ENCODE results near the gene PRRC2B.

PRRC2B gene

DNA sequence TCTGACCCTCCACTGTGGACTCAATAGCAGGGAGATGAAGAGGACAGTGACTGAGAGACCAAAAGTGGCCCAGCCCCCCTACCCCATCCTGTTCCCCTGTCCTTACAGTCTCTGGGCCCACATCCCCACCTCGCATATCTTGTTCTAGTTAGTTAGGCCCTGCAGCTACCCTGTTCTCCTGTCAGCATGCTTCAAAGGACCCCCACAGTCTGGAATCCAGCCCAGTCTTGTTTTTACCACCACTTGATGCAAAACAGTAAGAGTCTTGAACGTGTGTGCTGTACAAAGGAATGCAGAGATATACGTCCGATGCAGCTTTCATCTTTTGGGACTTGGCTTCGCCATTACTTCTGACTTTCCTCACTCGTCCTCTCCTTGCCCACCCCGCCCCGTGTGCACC is 96.6 kb downstream of the PRRC2B start:
- no peaks in the 10 kb centered on the region for H3K27me3 ChIP-seq (ENCODE audit: control insufficient read depth in 5 of 5, insufficient read depth in 4 of 5, low read length in 5 of 5)
- peaks cover 0 to 1% (median 0%) of the 10 kb centered on the region in 5 donors for H3K4me1 ChIP-seq (ENCODE audit: control insufficient read depth in 5 of 5, insufficient read depth in 5 of 5, low read length in 5 of 5)
- no peak overlapping the region for H3K4me3 ChIP-seq (ENCODE audit: low read depth in 1 of 5, low read length in 5 of 5)
- peaks cover 0 to 100% (median 99%) of the 10 kb centered on the region in 5 donors for H3K36me3 ChIP-seq (ENCODE audit: control insufficient read depth in 5 of 5, insufficient read depth in 5 of 5, low read length in 5 of 5)
- H3K27ac ChIP-seq (ENCODE audit: low read depth, low read length) = no peak overlapping the region
- H3K9me3 ChIP-seq (ENCODE audit: control insufficient read depth in 5 of 5, low read length in 5 of 5) = no peaks in the 10 kb centered on the region
- no peak overlapping the region for H3K9ac ChIP-seq (ENCODE audit: low read length in 5 of 5)

DNA sequence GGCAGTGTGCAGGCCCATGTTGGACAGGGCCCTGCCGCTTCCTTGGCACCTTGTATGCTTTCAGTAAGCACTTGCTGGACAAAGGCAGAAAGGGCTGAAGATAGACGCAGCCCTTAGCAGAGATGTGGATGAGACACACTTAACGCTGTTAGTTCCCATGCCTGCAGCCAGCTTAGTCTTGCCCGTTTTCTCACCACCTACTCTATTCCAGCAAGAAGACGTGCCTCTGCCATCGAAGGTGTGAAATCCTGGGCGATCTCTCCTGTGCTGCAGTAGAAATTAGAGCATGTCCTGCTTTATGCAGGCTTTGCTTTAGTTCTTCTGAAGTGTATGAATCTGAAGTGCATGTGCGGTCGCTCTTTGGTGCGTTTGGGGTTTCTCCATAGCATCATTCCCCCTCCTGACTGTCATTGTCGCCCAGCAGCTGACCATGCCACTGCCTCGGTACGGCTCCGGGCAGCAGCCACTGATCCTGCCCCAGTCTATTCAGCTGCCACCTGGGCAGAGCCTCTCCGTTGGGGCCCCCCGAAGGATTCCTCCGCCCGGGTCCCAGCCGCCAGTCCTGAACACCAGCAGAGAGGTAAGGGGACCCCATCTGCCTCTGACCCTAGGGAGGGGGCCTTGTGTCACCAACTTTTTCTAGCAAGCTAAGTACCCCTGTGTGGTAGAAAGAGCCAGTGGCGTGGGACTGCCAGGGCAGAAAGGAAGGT is 97.3 kb downstream of the PRRC2B start:
- Histone ChIP-seq H3K36me3 (ENCODE audit: control insufficient read depth in 5 of 5, insufficient read depth in 5 of 5, low read length in 5 of 5) (peaks cover 0 to 100% (median 99%) of the 10 kb centered on the region in 5 donors), H3K4me3 (ENCODE audit: low read depth in 1 of 5, low read length in 5 of 5) (no peak overlapping the region), H3K27me3 (ENCODE audit: control insufficient read depth in 5 of 5, insufficient read depth in 4 of 5, low read length in 5 of 5) (no peaks in the 10 kb centered on the region), H3K27ac (ENCODE audit: low read depth, low read length) (no peak overlapping the region), H3K9me3 (ENCODE audit: control insufficient read depth in 5 of 5, low read length in 5 of 5) (no peaks in the 10 kb centered on the region), H3K4me1 (ENCODE audit: control insufficient read depth in 5 of 5, insufficient read depth in 5 of 5, low read length in 5 of 5) (peaks cover 0 to 2% (median 0%) of the 10 kb centered on the region in 5 donors), H3K9ac (ENCODE audit: low read length in 5 of 5) (no peak overlapping the region)

DNA sequence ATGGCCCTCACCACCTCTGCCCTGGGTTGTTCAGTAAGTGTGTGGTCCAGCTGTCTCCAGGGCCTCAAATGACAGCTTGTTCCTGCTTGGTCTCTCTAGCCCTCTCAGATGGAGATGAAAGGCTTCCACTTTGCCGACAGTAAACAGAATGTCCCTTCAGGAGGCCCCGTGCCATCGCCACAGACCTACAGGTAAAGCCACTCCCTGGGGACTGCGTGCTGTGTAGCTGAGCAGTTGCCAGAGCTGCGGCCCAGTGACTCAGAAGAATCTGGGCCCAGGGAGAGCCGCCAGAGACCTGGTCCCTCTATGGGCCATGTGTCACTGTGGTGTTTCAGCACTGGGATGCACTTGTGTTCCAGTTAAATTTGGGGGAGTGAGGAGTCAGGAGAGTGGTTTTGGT is 98.2 kb downstream of the PRRC2B start:
- no peak overlapping the region for H3K4me3 ChIP-seq (ENCODE audit: low read depth in 1 of 5, low read length in 5 of 5)
- H3K9ac ChIP-seq (ENCODE audit: low read length in 5 of 5) = no peak overlapping the region
- no peak overlapping the region for H3K27ac ChIP-seq (ENCODE audit: low read depth, low read length)
- peaks cover 0 to 2% (median 0%) of the 10 kb centered on the region in 5 donors for H3K4me1 ChIP-seq (ENCODE audit: control insufficient read depth in 5 of 5, insufficient read depth in 5 of 5, low read length in 5 of 5)
- H3K9me3 ChIP-seq (ENCODE audit: control insufficient read depth in 5 of 5, low read length in 5 of 5) = no peaks in the 10 kb centered on the region
- peaks cover 0 to 100% (median 99%) of the 10 kb centered on the region in 5 donors for H3K36me3 ChIP-seq (ENCODE audit: control insufficient read depth in 5 of 5, insufficient read depth in 5 of 5, low read length in 5 of 5)
- H3K27me3 ChIP-seq (ENCODE audit: control insufficient read depth in 5 of 5, insufficient read depth in 4 of 5, low read length in 5 of 5) = no peaks in the 10 kb centered on the region

DNA sequence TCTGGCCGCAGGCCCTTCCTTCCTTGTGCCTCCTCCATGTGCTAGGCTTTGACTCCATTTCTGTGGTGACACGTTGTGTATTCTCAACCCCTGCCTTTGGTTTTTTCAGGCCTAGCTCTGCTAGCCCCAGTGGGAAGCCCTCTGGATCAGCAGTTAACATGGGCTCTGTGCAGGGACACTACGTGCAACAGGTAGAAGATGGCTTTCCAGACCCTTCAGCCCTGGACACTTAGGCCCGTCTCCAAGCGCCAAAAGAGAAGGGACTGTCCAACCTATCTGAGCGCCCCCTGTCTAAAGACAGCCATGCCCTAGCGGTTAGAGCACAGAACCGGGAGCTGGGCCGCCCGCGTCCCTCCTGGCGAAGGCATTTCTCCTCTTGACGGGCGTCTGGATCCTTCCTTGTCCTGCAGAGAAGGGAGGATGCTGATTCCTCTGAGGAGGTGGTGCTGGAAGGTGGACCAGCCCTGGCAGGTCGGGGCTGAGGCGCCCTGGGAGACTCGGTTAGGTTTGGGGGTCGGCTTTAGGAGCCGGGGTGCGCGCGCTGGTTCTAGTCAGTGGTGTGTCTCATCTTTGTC is 100.5 kb downstream of the PRRC2B start:
- Histone ChIP-seq H3K4me1 (ENCODE audit: control insufficient read depth in 5 of 5, insufficient read depth in 5 of 5, low read length in 5 of 5) (peaks cover 0 to 2% (median 0%) of the 10 kb centered on the region in 5 donors), H3K27me3 (ENCODE audit: control insufficient read depth in 5 of 5, insufficient read depth in 4 of 5, low read length in 5 of 5) (no peaks in the 10 kb centered on the region), H3K27ac (ENCODE audit: low read depth, low read length) (no peak overlapping the region), H3K9me3 (ENCODE audit: control insufficient read depth in 5 of 5, low read length in 5 of 5) (no peaks in the 10 kb centered on the region), H3K4me3 (ENCODE audit: low read depth in 1 of 5, low read length in 5 of 5) (no peak overlapping the region), H3K36me3 (ENCODE audit: control insufficient read depth in 5 of 5, insufficient read depth in 5 of 5, low read length in 5 of 5) (peaks cover 0 to 100% (median 99%) of the 10 kb centered on the region in 5 donors), H3K9ac (ENCODE audit: low read length in 5 of 5) (no peak overlapping the region)

DNA sequence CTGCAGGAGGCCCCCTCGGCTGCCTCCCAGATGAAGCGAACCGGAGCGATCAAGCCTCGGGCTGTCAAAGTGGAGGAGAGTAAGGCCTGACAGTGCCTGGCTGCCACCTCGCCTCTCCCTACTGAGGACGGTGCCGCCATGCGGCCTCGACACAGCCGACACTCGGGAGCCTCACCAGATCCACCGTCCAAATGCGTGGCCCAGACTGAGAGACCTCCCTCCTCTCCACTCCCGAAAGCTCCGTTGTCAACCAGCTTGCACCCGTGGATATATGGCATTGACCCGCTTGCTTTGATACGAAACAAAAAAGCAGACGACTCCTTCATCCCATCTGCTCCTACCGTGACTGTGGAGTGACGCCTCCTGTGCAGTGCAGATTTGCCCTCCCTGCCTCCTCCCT is 101.9 kb downstream of the PRRC2B start:
- Histone ChIP-seq H3K9ac (ENCODE audit: low read length in 5 of 5) (peak overlapping the region in 1 of 5 donors; percentile 63), H3K27me3 (ENCODE audit: control insufficient read depth in 5 of 5, insufficient read depth in 4 of 5, low read length in 5 of 5) (no peaks in the 10 kb centered on the region), H3K27ac (ENCODE audit: low read depth, low read length) (no peak overlapping the region), H3K36me3 (ENCODE audit: control insufficient read depth in 5 of 5, insufficient read depth in 5 of 5, low read length in 5 of 5) (peaks cover 0 to 96% (median 95%) of the 10 kb centered on the region in 5 donors), H3K4me1 (ENCODE audit: control insufficient read depth in 5 of 5, insufficient read depth in 5 of 5, low read length in 5 of 5) (peaks cover 0 to 2% (median 0%) of the 10 kb centered on the region in 5 donors), H3K4me3 (ENCODE audit: low read depth in 1 of 5, low read length in 5 of 5) (no peak overlapping the region), H3K9me3 (ENCODE audit: control insufficient read depth in 5 of 5, low read length in 5 of 5) (no peaks in the 10 kb centered on the region)

DNA sequence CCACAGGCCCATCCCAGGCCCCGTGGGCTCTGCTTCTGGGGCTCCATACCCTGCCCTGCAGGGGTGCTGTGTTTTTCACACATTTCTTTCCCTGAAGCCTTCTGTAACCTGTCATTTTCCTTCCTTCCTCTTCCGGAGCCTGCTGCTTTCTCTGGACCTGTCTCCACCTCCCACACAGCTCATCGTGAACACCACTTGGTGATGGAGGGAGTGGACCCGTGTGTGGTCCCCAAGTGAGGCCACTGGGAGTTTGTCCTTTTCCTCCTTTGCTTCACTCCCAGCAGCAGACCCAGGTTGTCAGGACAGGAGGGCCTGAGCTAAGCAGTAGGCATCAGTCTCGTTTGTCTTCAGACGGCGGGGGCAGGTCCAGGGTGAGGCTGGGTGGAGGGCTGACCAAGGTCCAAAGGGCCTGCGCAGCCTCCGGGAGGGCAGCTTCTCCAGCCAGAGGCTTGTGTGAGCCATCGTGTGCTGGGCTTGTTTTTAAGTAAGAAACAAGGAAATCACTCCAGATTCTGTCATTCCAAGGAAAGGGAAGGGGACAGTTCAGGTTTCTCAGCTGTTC is 103.0 kb downstream of the PRRC2B start:
- no peak overlapping the region for H3K27ac ChIP-seq (ENCODE audit: low read depth, low read length)
- peaks cover 2 to 12% (median 3%) of the 10 kb centered on the region in 5 donors for H3K4me1 ChIP-seq (ENCODE audit: control insufficient read depth in 5 of 5, insufficient read depth in 5 of 5, low read length in 5 of 5)
- H3K27me3 ChIP-seq (ENCODE audit: control insufficient read depth in 5 of 5, insufficient read depth in 4 of 5, low read length in 5 of 5) = no peaks in the 10 kb centered on the region
- H3K4me3 ChIP-seq (ENCODE audit: low read depth in 1 of 5, low read length in 5 of 5) = no peak overlapping the region
- peaks cover 0 to 84% (median 84%) of the 10 kb centered on the region in 5 donors for H3K36me3 ChIP-seq (ENCODE audit: control insufficient read depth in 5 of 5, insufficient read depth in 5 of 5, low read length in 5 of 5)
- H3K9ac ChIP-seq (ENCODE audit: low read length in 5 of 5) = no peak overlapping the region
- H3K9me3 ChIP-seq (ENCODE audit: control insufficient read depth in 5 of 5, low read length in 5 of 5) = no peaks in the 10 kb centered on the region

DNA sequence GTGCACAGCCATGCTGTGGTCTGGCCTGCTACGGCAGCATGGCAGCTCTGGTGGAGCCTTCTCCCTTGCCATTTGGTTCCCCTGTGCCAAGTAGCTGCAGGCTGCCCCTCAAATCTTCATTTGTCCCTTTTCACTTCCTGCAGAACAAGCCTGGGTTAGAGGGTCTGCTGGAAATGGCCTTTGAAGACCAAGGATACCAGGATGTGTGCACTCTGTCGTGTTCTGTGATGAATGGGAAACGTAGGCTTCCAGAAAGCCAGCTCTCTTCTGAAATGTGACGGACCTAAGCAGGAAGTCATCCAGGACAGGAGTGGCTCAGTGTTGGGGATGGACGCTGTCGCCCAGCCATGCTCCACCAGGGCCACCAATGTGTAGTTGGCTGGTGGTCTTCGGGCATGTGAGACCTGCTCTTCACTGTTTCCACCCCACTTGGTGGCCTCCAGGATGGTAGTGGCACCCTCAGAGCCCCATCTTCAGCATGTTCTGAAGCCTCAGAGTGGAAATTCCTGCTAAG is 105.4 kb downstream of the PRRC2B start:
- no peak overlapping the region for H3K9ac ChIP-seq (ENCODE audit: low read length in 5 of 5)
- no peak overlapping the region for H3K27ac ChIP-seq (ENCODE audit: low read depth, low read length)
- no peaks in the 10 kb centered on the region for H3K9me3 ChIP-seq (ENCODE audit: control insufficient read depth in 5 of 5, low read length in 5 of 5)
- H3K27me3 ChIP-seq (ENCODE audit: control insufficient read depth in 5 of 5, insufficient read depth in 4 of 5, low read length in 5 of 5) = no peaks in the 10 kb centered on the region
- no peak overlapping the region for H3K4me3 ChIP-seq (ENCODE audit: low read depth in 1 of 5, low read length in 5 of 5)
- H3K4me1 ChIP-seq (ENCODE audit: control insufficient read depth in 5 of 5, insufficient read depth in 5 of 5, low read length in 5 of 5) = peaks cover 7 to 31% (median 18%) of the 10 kb centered on the region in 5 donors
- H3K36me3 ChIP-seq (ENCODE audit: control insufficient read depth in 5 of 5, insufficient read depth in 5 of 5, low read length in 5 of 5) = peaks cover 0 to 60% (median 60%) of the 10 kb centered on the region in 5 donors

DNA sequence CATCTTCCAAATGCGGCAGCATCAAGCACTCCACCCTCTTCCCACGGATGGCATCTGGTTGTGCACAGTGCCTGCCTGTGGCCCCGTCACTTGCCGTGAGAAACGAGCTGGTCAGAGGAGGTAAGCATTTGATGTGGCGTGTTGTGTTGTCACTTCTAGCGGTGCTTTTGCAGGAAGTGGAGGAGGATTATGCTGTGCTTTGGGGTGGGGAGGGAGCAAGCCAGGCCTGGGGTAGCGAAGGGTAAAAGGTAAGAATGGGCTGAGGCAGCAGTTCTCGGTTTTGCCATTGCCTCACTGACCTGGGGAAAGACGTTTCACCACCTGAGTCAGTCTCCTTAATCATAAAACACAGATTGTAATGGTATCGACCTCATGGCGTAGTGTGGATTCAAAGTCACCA is 106.5 kb downstream of the PRRC2B start:
- Histone ChIP-seq H3K4me3 (ENCODE audit: low read depth in 1 of 5, low read length in 5 of 5) (no peak overlapping the region), H3K27ac (ENCODE audit: low read depth, low read length) (no peak overlapping the region), H3K9me3 (ENCODE audit: control insufficient read depth in 5 of 5, low read length in 5 of 5) (no peaks in the 10 kb centered on the region)

DNA sequence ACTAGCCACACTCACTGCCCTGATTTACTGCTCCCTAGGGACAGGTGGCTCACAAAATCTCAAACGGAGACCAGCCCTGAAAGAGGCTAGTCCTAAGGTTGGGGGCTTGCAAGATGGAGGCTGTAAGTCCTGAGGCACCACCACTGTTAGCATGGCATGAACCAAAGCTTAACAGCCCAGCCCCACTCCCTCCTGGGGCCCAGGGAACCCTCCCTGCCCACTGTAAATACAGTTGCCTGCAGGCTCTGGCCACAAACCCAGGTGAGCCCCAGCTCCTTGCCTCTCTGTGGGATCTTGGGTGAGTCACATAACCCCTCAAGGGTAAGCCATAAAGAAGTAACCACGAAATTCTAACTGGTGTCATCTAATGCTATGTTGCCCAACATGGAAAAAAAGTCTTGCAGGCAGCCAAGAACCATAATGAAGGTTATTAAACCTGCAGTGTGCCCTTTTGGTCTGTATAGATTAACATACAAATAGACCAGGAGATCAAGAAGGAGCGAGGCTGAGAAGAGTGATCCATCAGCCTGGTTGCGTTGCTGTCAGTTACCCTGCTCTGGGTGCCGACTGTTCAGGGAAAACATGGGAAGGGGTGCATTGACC is 107.2 kb downstream of the PRRC2B start:
- peaks cover 5 to 34% (median 20%) of the 10 kb centered on the region in 5 donors for H3K4me1 ChIP-seq (ENCODE audit: control insufficient read depth in 5 of 5, insufficient read depth in 5 of 5, low read length in 5 of 5)
- H3K27me3 ChIP-seq (ENCODE audit: control insufficient read depth in 5 of 5, insufficient read depth in 4 of 5, low read length in 5 of 5) = no peaks in the 10 kb centered on the region
- peaks cover 0 to 43% (median 42%) of the 10 kb centered on the region in 5 donors for H3K36me3 ChIP-seq (ENCODE audit: control insufficient read depth in 5 of 5, insufficient read depth in 5 of 5, low read length in 5 of 5)
- H3K27ac ChIP-seq (ENCODE audit: low read depth, low read length) = no peak overlapping the region
- H3K4me3 ChIP-seq (ENCODE audit: low read depth in 1 of 5, low read length in 5 of 5) = no peak overlapping the region
- no peaks in the 10 kb centered on the region for H3K9me3 ChIP-seq (ENCODE audit: control insufficient read depth in 5 of 5, low read length in 5 of 5)
- H3K9ac ChIP-seq (ENCODE audit: low read length in 5 of 5) = no peak overlapping the region

More for the DNA sequence above, 106.5 kb downstream of the PRRC2B start:
- Histone ChIP-seq H3K9ac (ENCODE audit: low read length in 5 of 5) (no peak overlapping the region), H3K4me1 (ENCODE audit: control insufficient read depth in 5 of 5, insufficient read depth in 5 of 5, low read length in 5 of 5) (peaks cover 7 to 34% (median 20%) of the 10 kb centered on the region in 5 donors), H3K27me3 (ENCODE audit: control insufficient read depth in 5 of 5, insufficient read depth in 4 of 5, low read length in 5 of 5) (no peaks in the 10 kb centered on the region), H3K36me3 (ENCODE audit: control insufficient read depth in 5 of 5, insufficient read depth in 5 of 5, low read length in 5 of 5) (peaks cover 0 to 50% (median 49%) of the 10 kb centered on the region in 5 donors)

Data from subcutaneous abdominal adipose tissue (tissue), 5 donors.